ENCODE measurements around the gene CCDC91.
"Not testable (repeated sequence)": the region's sequence is repeated elsewhere in the genome, so short reads cannot be mapped to it uniquely, and the experiment has no call there.

Gene CCDC91

GRCh38 chr12:28378736-28379135 lies 188.5 kb downstream of the CCDC91 start:
- no peak for DNase-seq

- DNase-seq: not testable (repeated sequence)
Measured at GRCh38 chr12:28379779-28380178, 189.5 kb downstream of the CCDC91 start.

- DNase-seq: no peak
Measured at GRCh38 chr12:28383368-28383767, 193.1 kb downstream of the CCDC91 start.

GRCh38 chr12:28388879-28389278 lies 198.6 kb downstream of the CCDC91 start:
- DNase-seq: no peak

- no peak for DNase-seq
Measured at GRCh38 chr12:28390206-28390605, 199.9 kb downstream of the CCDC91 start.

GRCh38 chr12:28390761-28391385 lies 200.6 kb downstream of the CCDC91 start:
- DNase-seq: no peak

GRCh38 chr12:28409892-28410291 lies 219.6 kb downstream of the CCDC91 start:
- DNase-seq: no peak

GRCh38 chr12:28413460-28414109 lies 223.3 kb downstream of the CCDC91 start:
- no peak for DNase-seq

- no peak for DNase-seq
Measured at GRCh38 chr12:28415755-28416154, 225.5 kb downstream of the CCDC91 start.

- no peak for DNase-seq
Measured at GRCh38 chr12:28421374-28421773, 231.1 kb downstream of the CCDC91 start.

- no peak for DNase-seq
Measured at GRCh38 chr12:28424965-28425364, 234.7 kb downstream of the CCDC91 start.

GRCh38 chr12:28425526-28425925 lies 235.3 kb downstream of the CCDC91 start:
- DNase-seq: no peak

- DNase-seq: no peak
Measured at GRCh38 chr12:28427046-28427445, 236.8 kb downstream of the CCDC91 start.

- DNase-seq: no peak
Measured at GRCh38 chr12:28440081-28440608, 249.9 kb downstream of the CCDC91 start.

GRCh38 chr12:28442101-28442500 lies 251.8 kb downstream of the CCDC91 start:
- DNase-seq: no peak

- DNase-seq: no peak
Measured at GRCh38 chr12:28443337-28443736, 253.1 kb downstream of the CCDC91 start.

- DNase-seq: no peak
Measured at GRCh38 chr12:28446031-28446430, 255.8 kb downstream of the CCDC91 start.

- DNase-seq: no peak
Measured at GRCh38 chr12:28453686-28454085, 263.4 kb downstream of the CCDC91 start.

GRCh38 chr12:28456934-28457710 lies 266.9 kb downstream of the CCDC91 start:
- no peak for DNase-seq

- no peak for DNase-seq
Measured at GRCh38 chr12:28457785-28458184, 267.5 kb downstream of the CCDC91 start.

GRCh38 chr12:28459481-28459880 lies 269.2 kb downstream of the CCDC91 start:
- DNase-seq: no peak

- DNase-seq: no peak
Measured at GRCh38 chr12:28460420-28461130, 270.3 kb downstream of the CCDC91 start.

GRCh38 chr12:28463396-28463795 lies 273.1 kb downstream of the CCDC91 start:
- no peak for DNase-seq

All from T-helper 1 cell (primary cell).